ENCODE results near the gene ANKRD44. TPM values are rescaled to one million over a fixed set of nuclear protein-coding genes. Genes with fewer than 3 reads are reported as not detected.

The ANKRD44 gene
- total RNA-seq, 1 experiment from 2014 or later: 2.4 TPM

- POLR2A ChIA-PET (ENCODE audit: unreplicated experiment): no interaction called here
- H3K4me2 ChIP-seq (ENCODE audit: low read length): no peak overlapping the region
- CTCF ChIA-PET: no interaction called here
- H3K9ac ChIP-seq (ENCODE audit: low read length): no peak overlapping the region
- no TSS peak for BruUV-seq (replicated peaks)
- H3K36me3 ChIP-seq (ENCODE audit: low read depth, low read length): no peaks in the 10 kb centered on the region
- H2AFZ ChIP-seq (ENCODE audit: low read length): no peak overlapping the region
- ATAC-seq (no peak), DNase-seq (no peak)
- H3K4me3 ChIP-seq (ENCODE audit: low read length): no peak overlapping the region
- H3K27me3 ChIP-seq (ENCODE audit: low read length): no peaks in the 10 kb centered on the region
- H3K9me2 ChIP-seq (replicated peaks; ENCODE audit: low read length): no peaks in the 10 kb centered on the region
- H3K79me2 ChIP-seq (ENCODE audit: low read length): no peaks in the 10 kb centered on the region
- H4K20me1 ChIP-seq (ENCODE audit: low read length): no peaks in the 10 kb centered on the region
- H3F3A ChIP-seq (ENCODE audit: low read length, unreplicated experiment): peaks cover 13% of the 10 kb centered on the region
- TF ChIP-seq EZH2phosphoT487 (IDR thresholded peaks at IDR 0.05; ENCODE audit: borderline replicate concordance, low read length) (no peak), CTCF (conservative IDR thresholded peaks at IDR 0.05; ENCODE audit: low read depth, low read length) (no peak)
- no peak overlapping the region for H3K27ac ChIP-seq (ENCODE audit: low read length)
- H3K4me1 ChIP-seq (ENCODE audit: insufficient read depth, low read length): peaks cover 19% of the 10 kb centered on the region
- H3K9me3 ChIP-seq (ENCODE audit: low read length): no peaks in the 10 kb centered on the region
- intact Hi-C loops (cut with micrococcal nuclease): no loop called here
Observed at GRCh38 chr2:197164141-197164754, 146.3 kb downstream of the ANKRD44 start.

GRCh38 chr2:197163712-197164140 is 146.9 kb downstream of the ANKRD44 start:
- ChIA-PET POLR2A (ENCODE audit: unreplicated experiment) (no interaction called here), CTCF (no interaction called here)
- Histone ChIP-seq H3K79me2 (ENCODE audit: low read length) (no peaks in the 10 kb centered on the region), H3K27ac (ENCODE audit: low read length) (no peak overlapping the region), H3K36me3 (ENCODE audit: low read depth, low read length) (no peaks in the 10 kb centered on the region), H3K4me3 (ENCODE audit: low read length) (no peak overlapping the region), H3K27me3 (ENCODE audit: low read length) (no peaks in the 10 kb centered on the region), H3K9me2 (replicated peaks; ENCODE audit: low read length) (no peaks in the 10 kb centered on the region), H3K9me3 (ENCODE audit: low read length) (no peaks in the 10 kb centered on the region), H3K9ac (ENCODE audit: low read length) (no peak overlapping the region), H2AFZ (ENCODE audit: low read length) (no peak overlapping the region), H3K4me2 (ENCODE audit: low read length) (no peak overlapping the region), H3K4me1 (ENCODE audit: insufficient read depth, low read length) (peaks cover 25% of the 10 kb centered on the region), H4K20me1 (ENCODE audit: low read length) (no peaks in the 10 kb centered on the region), H3F3A (ENCODE audit: low read length, unreplicated experiment) (peaks cover 18% of the 10 kb centered on the region)
- TF ChIP-seq EZH2phosphoT487 (IDR thresholded peaks at IDR 0.05; ENCODE audit: borderline replicate concordance, low read length) (no peak), CTCF (conservative IDR thresholded peaks at IDR 0.05; ENCODE audit: low read depth, low read length) (no peak), EZH2 (IDR thresholded peaks at IDR 0.05; ENCODE audit: low read length, unreplicated experiment) (no peak)
- intact Hi-C loops (cut with micrococcal nuclease): no loop called here
- DNase-seq (no peak), ATAC-seq (no peak)
- no TSS peak for BruUV-seq (replicated peaks)

DNA sequence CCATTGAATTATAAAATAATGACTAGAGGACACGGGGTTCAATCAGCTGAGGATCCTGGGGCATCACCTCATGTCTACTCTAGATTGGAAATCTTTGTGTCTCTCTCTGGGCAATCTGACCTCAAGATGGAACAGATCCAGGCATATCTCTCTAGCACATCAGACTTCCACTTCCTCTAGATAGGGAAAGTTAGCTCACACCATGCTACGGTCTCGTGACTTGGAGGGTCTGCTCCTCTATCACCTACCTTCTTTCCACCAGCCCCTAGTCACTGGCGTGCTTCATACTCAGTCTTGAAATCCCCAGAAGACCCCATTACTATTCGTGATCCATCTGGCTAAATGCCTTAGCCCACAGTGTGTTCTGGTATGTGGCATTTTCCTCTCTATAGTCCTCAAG is 148.8 kb downstream of the ANKRD44 start:
- H3K4me1 ChIP-seq (ENCODE audit: insufficient read depth, low read length): peaks cover 36% of the 10 kb centered on the region
- peaks cover 18% of the 10 kb centered on the region for H3F3A ChIP-seq (ENCODE audit: low read length, unreplicated experiment)
- no peaks in the 10 kb centered on the region for H3K9me2 ChIP-seq (replicated peaks; ENCODE audit: low read length)
- no peak overlapping the region for H2AFZ ChIP-seq (ENCODE audit: low read length)
- no peaks in the 10 kb centered on the region for H3K27me3 ChIP-seq (ENCODE audit: low read length)
- H3K9me3 ChIP-seq (ENCODE audit: low read length): no peaks in the 10 kb centered on the region
- DNase-seq (no peak), ATAC-seq (no peak)
- BruUV-seq (replicated peaks): no TSS peak
- no peak for TF ChIP-seq EZH2 (IDR thresholded peaks at IDR 0.05; ENCODE audit: low read length, unreplicated experiment)
- TF ChIP-seq EZH2phosphoT487 (IDR thresholded peaks at IDR 0.05; ENCODE audit: borderline replicate concordance, low read length): no peak
- no peak for TF ChIP-seq CTCF (conservative IDR thresholded peaks at IDR 0.05; ENCODE audit: low read depth, low read length)
- H3K4me3 ChIP-seq (ENCODE audit: low read length): no peak overlapping the region
- H3K79me2 ChIP-seq (ENCODE audit: low read length): no peaks in the 10 kb centered on the region
- H3K9ac ChIP-seq (ENCODE audit: low read length): no peak overlapping the region
- no peak overlapping the region for H3K4me2 ChIP-seq (ENCODE audit: low read length)
- no peaks in the 10 kb centered on the region for H4K20me1 ChIP-seq (ENCODE audit: low read length)
- intact Hi-C loops (cut with micrococcal nuclease): no loop called here
- no peaks in the 10 kb centered on the region for H3K36me3 ChIP-seq (ENCODE audit: low read depth, low read length)
- no peak overlapping the region for H3K27ac ChIP-seq (ENCODE audit: low read length)
- CTCF ChIA-PET: no interaction called here
- POLR2A ChIA-PET (ENCODE audit: unreplicated experiment): no interaction called here

Measured in PC-3 (cell line).